Stimulated activated CD8-positive, alpha-beta memory T cell treated with anti-CD3 and anti-CD28 coated beads, Interleukin-4, amount 100 ng/mL, for 4 hours (primary cell): ENCODE results near the gene REPIN1.
A peak's percentile ranks its signal among the peaks of the same experiment; 100 is the strongest.

ENCODE experiments used
- DNase-seq, 2 donors: peaks; one replicate each; pipeline ENCODE4 v3.0.0-alpha.2; 2020; ENCODE audit warnings: low read depth in 2 of 2, low spot score in 1 of 2

The REPIN1 gene

DNA sequence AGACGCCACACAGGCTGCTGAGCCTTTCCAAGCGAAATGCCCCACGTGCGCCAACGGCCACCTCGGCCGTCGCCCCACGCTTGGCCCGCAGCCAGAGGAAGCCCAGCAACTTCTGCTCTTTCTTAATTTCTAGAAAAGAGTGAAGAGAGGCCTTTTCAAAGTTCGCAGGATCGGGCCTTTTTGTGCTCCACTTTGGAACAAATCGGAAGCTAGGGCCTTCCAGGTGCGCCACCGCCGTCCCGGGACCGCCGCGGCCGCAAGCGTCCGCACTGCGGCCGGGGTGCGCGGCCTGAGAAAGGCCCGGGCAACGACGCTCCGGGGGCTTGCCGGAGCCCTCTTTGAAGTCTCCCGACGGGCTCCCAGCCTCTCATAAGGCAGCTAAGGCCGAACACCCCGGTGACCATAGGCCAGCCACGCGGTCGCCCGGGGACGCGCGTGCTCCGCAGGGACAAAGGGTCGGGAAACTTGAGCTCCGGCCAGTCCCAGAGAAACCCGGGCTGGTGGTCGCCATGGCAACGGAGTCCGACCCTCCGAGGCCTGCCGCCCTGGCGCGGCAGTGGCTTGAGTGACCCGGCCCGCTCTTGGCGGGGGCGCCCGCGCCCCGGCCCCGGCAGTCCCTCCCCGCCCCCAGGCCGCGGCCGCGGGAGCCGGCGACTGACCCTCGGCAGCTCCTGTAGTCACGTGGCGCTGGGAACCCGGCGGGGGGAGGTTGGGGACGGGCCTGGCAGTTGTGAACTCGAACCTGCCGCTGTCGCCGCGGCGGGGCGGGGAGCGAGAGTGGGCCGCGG, at the start of gene REPIN1:
TSS of gene REPIN1 (plus strand) at position 727 of the 788 bp plus-strand sequence. CDS start 890 bp downstream, outside the sequence.
- DNase-seq: peak; percentile 64 to 71

DNA sequence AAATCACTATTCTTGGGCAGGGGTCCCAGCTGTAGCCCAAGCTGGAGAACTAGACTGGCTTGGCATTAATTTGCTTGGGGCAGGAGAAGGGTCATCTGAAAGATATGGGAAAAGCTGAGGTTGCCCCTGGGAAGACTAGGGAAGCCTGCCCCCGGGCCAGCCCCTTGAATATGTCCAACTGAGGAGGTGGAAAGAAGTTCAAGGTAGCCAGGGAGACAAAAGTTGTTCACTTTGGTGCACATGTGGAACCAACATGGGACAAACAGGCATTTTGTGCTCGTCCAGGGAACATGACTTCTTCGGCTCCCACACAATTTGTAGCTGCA, 46.9 kb upstream of the REPIN1 start:
- no peak for DNase-seq

DNA sequence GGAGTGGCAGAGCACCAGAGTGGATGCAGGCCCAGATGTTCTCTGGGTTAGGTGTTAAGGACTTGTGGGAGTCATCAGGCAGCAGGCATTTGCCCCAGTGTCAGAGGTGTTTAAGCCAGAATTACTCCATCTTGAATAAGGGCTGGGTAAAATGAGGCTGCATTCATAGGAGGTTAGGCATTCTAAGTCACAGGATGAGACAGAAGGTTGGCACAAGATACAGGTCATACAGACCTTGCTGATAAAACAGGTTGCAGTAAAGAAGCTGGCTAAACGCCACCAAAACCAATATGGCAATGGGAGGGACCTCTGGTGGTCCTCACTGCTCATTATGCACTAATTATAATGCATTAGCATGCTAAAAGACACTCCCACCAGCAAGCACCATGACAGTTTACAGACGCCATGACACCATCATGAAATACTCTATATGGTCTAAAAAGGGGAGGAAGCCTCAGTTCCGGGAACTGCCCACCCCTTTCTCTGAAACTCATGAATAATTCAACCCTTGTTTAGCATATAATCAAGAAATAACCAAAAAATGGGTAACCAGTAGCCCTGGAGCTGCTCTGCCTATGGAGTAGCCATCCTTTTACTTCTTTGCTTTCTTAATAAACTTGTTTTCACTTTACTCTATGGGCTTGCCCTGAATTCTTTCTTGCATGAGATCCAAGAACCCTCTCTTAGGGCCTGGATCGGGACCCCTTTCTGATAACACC, 46.3 kb upstream of the REPIN1 start:
- peak; percentile 29 to 35 for DNase-seq

DNA sequence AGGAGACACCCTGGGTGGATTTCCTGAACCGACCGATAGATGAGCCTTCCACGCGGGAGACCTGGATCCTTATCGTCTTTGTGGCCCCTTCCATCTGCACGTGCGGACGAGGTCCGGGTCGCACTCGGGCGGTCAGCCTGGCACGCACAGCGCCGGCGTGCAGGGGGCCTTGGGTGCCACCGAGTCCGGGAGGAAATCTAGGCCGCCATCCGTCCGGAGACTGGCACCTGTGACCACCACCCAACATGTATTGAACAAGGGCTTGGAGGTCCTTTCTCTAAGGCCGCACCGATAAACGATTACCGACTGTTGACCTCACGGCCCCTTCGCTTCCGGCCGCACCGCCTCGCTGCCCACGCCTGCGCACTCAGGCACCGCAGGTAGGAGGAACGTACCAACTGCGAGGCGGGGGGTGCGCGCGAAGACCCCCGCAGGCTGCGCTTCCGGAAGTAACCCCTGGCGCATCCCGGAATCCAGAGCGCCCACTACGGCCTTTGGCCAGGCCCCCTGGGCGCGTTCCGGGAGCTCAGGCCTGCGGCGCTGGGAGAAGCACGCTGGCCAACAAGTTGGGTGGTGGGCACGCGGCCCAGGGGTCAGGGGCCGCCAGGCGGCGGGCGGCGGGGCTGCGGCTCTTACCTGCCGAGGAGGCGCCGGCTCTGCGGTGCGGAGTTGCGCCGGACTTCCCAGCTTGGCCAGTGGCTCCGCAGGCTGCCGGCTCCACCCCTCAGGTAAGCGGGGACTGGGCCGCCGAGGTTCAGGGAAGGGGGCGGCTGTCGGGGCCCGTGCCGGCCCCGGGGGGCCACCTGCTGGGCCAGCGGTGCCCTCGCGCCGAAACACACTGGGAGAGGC, 45.6 kb upstream of the REPIN1 start, which contains the start of the genes ACTR3C and LRRC61:
TSS of gene ACTR3C (minus strand) at position 713 of the 849 bp plus-strand sequence. CDS start 28,249 bp downstream, outside the sequence.
TSS of gene LRRC61 (plus strand) at position 523 of the 849 bp plus-strand sequence. CDS start 13,507 bp downstream, outside the sequence.
- peak; percentile 30 to 35 for DNase-seq

DNA sequence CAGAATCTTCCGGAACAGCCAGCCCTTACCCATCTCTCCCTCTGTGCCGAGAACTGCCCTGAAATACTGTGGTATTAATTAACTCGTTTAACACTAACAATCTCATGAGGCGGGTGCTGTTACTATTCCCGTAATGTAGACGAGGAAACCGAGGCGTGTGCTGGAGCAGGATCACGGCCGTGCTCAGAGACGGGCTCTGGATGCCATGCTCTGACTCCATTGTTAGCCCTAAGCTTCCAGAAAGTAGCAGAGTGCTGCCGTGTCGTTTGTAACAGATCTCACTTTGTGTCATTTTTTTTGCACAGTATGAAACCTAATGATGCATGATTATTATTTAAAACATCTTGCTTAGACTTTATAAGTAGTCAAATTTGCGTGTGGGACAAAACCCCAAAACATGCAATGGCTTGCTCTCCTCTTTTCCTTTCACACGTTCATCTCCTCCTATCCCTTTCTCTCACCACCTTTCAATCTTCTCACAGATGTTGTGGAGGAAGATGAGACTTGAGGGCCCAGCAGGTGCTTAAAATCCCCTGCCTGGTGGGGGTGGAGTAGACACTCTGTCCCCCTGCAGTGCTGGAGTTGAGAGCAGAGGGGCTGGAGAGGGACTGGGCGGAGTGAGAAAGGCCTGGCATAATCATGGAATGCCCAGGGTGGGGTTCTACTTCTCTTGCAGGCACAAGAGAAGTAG, 44.8 kb upstream of the REPIN1 start:
- no peak for DNase-seq

DNA sequence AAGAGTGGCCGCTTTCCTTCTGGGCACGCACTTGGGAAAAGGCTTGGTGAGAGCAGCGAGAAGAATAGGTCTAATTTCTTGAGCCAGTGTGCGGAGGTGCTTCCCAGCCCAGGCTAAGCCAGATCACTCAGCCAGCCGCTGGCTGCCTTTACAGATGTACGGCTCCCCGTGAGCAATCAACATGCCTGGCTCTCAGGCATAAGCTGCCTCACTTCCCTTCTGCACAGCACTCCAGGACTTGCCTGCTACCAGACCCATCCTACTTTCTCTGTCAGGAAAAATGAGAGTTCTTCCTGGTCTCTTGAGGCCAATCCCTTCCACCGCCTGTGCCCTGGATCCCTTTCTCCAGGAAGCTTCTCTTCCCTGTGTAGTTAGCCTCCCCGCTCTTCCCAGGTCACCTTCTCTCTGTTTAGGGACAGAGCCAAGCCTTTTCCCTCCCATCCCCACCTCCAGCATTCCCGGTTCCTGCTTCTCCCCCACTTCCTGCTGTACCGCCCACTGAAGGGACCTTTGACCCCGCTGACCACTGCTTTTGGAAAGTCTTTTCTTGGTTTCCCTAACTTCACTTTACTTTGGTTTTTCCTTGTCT, 44.2 kb upstream of the REPIN1 start:
- DNase-seq: no peak

DNA sequence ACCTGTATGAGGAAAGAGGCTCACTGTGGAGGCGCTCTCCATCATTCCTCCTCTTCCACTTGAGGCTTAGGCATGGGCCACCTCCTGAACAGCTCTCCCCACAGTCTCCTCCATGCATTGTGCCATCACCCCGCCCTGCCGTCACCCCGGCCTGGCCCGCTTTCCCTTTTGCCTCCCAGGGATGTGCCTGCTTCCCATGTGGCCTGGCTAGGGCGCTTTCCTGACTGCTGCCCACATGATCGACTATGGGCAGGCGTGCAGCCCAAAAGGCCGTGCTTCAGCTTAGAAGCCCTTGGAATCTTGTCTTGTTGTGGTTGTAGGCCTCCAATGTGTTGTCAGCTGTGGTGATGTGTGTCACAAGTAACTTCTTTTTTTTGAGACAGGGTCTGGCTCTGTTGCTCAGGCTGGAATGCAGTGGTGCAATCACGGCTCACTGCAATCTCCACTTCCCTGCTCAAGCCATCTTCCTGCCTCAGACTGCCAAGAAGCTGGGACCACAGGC, 43.5 kb upstream of the REPIN1 start:
- no peak for DNase-seq

DNA sequence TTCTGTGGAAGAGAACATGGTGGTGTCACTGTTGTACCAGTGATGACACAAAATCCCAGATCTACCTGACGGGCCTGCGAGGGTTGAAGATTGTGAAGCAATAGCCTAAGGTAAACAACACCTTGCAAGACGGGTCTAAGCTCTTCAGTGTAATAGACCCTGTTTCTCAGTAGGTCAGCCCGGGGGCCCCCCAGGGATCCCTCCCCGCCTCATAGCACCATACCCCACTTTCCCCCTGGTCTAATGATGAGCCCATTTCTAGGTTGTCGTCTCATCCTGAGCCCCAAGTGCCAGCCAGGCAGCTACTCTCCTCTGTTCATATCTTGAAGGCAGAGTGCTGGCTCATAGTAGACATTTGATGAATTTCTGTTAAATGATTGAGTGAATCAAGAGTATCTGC, 42.7 kb upstream of the REPIN1 start:
- no peak for DNase-seq

DNA sequence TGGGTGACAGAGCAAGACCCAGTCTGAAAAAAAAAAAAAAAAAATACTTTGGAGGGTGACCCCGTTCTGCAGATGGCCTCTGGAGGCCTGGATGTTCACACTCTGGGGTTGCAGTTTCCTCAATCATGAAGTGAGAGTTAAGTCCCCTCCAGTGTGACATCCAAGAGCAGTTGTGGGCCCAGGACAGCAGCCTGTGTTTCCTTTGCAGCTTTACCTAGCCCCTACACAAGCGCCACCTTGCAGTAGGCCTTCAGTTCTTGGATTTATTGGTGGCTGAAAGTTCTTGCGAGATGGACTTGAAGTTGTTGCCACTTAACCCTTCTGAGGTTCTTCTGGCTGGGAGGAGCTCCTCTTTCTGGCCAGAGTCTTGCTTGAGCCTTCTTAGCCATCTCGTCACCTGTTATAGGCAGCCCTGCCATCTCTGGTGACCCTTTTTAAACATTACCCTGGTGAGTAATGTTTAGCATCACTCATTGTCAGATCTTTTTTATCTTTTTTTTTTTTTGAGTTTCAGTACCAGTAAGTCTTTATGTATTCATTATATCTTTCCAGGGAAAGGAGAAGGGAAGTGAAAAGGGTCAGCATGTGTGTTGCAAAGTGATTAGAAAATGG, 41.9 kb upstream of the REPIN1 start:
- DNase-seq: no peak

DNA sequence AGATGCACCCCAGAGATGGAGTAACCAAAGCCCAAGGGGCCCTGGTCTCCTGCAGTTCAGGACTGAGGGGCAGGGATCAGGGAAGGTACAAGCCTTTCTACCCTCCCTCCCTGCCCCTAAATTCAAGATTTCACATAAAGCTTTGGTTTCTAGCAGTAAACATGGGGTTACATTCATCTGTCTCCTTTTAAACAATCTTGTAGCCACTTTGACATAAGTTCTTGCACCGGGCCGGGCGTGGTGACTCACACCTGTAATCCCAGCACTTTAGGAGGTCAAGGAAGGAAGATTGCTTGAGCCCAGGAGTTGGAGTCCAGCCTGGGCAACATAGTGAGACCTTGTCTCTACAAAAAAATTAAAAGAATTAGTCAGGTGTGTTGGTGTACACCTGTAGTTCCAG, 41.3 kb upstream of the REPIN1 start:
- DNase-seq: no peak

DNA sequence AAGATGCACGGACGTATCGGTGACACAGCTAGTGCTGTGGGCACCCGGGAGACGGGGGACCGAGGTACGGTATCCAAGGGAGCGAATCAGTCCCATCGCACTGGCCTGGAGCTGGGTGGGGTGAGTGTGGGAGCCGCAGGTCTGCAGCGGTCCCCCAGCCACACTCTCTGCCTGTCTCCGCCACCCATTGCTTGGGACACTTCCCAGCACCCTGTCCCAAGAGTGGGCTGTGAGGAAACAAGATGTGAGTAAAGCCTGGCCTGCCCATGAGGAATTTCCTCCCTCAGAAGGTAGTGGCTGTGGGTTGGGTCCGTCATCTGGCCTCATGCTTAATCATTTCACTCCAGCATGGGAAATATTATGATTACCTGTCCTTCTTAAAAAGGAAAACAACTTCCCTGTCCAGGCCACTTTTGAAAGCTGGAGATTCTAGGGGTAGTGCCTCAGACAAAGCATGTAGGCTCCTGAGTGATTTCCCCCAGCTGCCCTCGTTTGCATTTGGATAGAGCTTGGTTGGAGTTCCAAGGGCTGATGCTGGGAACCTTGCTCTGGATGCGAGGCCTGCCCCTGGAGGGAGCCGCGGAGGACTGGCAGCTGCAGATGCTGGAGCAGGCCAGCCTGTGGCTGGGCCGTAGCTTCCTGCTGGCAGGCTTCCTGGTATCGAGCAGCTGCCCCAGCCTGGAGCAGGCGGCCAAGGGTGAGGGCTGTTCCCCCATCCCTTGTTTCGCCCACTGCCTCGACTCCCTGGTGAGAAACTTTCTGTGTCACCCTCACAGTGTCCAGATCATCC, 39.1 kb upstream of the REPIN1 start:
- no peak for DNase-seq

DNA sequence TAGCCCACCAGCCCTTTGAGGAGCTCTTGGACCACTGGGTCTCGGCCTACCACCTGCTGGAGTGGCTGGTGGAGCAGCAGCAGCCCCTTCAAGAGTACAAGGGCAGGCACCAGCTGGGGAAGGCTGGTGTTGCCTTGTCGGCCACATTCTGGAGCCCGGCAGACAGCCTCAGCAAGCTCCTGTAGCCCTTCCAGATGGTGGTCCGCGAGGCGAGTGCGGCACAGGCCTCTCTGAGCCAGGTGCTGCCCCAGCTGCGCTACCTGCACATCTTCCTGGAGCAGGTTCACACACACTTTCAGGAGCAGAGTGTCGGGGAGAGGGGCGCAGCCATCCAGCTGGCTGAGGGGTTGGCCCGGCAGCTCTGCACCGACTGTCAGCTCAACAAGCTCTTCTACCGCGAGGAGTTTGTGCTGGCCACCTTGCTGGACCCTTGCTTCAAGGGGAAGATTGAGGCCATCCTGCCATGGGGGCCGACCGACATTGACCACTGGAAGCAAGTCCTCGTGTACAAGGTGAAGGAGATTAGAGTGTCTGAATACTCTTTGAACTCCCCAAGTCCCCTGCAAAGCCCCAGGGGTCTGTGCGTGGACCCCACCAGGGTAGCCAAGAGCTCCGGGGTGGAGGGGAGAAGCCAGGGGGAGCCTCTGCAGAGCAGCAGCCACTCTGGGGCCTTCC, 38.3 kb upstream of the REPIN1 start:
- no peak for DNase-seq

DNA sequence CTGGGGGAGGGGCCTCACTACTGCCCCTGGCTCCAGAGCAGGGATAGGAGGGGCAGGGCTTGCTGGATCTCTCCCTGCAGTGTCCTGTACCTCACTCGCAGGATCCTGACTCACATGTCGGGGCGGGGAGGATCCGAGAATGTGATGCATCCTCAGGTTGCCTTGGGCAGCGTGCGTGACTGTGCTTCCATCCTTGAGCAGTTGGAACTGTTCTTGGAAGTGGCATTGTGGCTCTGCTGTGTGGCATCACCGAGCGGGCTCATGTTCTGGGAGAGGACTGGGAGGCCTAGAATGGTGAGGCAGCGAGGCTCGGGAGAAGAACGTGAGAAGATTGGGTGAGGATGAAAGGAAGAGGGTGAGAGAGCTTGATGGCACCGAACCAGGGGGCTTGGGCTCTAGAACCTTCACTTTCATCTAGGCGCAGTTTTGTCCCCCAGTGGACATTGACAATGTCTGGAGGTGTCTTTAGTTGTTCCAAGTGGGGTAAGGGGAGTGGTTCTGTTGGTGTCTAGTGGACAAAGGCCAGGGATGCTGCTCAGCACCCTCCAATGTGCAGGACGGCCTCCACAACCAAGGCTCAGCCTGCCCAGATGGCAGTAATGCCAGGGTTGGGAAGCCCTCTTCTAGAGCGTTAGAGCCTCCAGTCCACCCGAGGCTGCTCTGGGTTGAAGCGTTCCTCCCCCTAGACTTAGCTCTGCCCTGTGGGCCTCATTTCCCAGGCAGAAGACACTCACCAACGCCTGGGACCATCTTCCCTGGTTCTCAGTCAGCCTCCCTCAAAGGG, 35.6 kb upstream of the REPIN1 start:
- no peak for DNase-seq

DNA sequence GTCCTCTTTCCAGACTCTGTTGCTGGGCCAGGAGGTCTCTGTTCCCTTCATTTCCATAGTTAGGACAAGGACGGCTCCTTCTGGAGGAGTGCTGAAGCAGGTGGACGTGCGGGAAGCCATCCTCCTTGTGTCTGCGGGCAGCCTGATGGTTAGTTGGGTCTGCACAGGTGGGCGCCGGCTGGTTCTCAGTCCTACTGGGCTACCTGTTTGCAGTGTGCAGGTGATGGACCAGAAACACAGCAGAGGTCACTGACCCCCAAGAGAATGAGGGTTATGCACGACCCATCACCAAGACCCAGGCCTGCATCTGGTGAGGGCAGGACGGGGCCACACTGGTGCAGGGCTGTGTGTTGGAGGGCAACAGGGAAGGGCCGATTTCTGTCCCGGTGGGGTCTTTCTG, 35.0 kb upstream of the REPIN1 start:
- no peak for DNase-seq

DNA sequence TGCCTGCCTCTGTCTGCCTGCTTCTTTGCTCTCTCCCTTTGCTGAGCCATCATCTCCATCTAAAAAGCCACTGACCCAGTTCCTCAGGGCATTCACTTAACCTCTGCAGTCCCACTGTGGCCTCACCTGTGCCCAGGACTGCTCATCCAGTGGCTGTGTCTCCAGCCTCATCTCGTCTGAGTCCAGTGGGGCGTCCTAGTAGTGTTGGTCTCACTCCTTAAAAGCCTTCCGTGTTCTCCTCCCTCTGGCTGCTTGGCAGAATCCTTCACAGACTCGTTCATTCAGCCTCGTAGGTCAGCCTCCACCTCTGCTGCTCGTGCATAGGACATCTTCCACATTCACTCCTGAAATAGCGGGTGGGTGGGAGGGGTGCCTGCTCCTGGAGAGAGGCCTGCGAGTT, 34.5 kb upstream of the REPIN1 start:
- no peak for DNase-seq

DNA sequence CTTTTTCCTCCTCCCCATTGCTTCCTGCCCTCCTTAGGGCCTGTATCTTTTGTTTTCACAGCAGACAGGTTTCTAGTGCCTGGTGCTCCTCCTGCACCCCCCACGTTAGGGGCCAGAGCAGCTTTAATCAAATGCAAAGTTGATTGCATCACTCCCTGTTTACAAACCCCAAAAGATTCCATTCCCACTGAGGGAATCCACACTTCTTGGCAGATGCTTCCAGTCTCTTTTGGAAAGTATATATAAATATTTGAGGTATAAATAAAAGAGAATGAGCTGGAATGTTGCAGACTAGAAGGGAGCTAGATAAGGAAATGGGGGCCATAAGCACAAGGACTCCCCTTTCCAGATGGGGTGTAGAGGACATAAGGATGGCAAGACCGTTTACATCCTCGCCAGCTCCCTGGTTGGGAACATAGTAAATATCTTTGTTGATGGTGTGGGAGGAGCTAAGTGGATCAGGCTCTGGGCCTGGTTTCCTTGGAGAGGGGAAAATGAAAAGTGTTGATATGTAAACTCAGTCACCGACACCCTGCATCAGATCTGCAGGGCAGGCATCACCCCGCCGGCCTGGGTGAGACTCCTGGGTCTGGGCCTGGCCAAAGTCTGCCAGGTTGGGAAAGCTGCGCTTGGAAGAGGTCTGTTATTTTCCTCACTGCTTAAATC, 33.4 kb upstream of the REPIN1 start:
- DNase-seq: no peak

DNA sequence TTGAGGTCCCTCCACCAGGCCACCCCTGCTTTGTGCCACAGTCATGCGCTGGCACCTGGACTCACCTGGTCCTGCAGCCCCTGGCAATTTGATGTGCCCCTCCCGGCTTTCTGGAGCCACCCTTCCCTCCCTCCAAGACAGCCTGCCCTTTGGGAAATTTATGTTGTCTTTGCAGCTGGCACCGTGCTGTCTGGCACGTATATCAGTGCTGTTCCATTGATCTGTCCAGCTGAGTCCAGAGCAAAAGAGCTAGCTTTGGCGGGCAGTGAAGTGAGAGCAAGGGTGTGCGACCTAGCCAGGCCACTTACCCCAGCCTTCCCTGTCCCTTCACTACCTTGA, 32.9 kb upstream of the REPIN1 start:
- DNase-seq: no peak
